GM15510 (cell line): ENCODE measurements around the gene DYNC2LI1.

Source experiments
- POLR2A ChIP-seq: IDR thresholded peaks from 3 replicates; pipeline ENCODE4 v1.6.1; 2011; ENCODE audit warnings: borderline replicate concordance; ENCODE audit not compliant: insufficient read length; ENCODE audit errors: extremely low read depth

The DYNC2LI1 gene

DNA sequence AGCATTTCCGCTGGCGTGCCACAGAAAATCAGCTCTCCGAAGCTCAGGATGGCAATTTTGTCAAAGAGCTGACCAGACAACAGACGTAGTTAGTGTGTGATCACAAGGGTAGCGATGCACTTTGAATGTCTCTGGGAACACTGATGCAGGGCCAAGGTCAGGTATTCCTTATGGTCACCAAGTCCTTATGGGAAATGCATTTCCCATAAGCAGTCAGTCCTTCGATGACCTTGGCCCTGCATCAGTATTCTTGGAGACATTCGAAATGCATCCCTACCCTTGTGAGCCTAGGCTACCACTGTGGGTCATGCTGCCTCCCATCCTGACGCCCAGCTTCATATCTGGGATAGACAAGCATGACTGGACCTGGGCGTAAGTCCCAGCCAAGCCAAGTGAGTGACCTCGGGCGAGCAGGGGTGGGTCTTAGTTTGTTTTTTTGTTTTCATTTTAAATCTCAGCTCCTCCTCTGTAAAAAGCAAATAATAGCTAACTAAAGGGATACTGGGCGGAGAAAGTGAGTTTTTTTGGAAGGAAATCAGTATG lies 51.2 kb downstream of the DYNC2LI1 start:
- no peak for TF ChIP-seq POLR2A

GRCh38 chr2:43825841-43826240 lies 52.0 kb downstream of the DYNC2LI1 start:
- no peak for TF ChIP-seq POLR2A

DNA sequence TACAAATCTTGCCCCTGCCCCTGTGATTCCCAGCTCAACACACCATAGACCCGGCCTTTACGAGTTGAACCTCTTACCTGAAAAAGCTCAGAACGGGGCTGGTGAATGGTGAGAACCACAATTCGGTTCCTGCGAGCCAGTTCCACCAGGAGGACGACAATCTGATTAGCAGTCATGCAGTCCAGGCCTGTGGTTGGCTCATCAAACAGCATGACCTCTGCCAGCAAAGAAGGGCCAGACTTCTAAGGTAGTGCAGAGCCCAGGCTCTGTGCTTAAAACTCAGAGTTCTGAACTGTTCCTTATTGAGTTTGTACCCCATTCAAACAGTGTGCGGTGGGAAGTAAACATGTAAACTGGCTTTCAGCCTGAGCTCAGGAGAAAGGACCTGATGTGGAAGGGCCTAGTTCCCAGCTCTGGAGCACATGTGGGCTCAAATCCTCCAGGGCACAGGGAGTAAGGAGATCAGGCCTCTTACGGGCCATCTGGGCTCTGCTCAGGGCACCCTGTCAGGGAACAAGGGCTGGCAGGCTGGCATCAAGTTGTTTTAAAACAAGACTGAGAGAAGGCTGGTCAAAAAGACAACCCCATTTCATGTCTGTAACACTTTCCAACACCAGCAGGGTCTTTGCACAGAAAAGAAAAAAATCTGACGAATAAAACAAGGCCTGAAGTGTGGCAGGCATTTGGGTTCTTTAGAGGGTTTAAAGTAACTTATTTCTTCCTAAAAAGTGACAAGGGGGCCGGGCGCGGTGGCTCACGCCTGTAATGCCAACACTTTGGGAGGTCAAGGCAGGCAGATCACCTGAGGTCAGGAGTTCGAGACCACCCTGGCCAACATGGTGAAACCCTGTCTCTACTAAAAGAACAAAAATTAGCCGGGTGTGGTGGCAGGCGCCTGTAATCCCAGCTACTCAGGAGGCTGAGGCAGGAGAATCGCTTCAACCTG lies 52.7 kb downstream of the DYNC2LI1 start:
- no peak for TF ChIP-seq POLR2A

DNA sequence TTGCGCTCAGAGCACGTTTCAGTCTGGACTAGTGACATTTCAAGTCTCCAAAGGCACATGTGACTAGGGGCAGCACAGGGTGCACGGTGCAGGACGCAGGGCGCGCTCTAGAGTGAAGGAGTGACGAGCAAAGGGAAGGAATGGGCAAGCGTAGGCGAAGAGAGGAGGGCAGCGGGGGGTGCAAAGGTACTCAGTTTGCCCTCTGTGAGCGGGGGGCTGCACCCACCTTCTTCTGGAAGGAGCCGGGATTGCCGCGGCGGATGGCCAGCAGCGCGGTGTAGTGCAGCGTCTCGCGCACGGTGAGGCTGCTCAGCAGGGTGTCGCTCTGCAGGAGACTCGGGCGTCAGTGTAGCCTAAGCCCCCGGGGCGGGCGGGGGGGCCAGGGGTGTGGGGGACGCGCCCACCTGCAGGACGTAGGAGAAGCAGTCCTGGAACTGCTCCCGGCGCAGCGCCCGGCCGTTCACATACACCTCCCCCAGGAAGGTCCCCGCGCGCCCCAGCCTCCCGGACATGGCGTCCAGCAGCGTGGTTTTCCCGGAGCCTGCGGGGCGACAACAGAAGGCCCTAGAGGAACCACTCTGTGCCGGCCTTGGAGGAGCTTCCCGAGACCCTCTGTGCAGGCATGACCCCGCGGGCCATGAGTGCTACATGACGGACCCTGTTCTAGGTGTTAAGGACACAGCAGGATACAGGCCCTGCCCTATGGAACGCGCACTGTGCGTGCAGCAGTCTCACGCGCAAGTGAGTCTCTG lies 57.9 kb downstream of the DYNC2LI1 start:
- TF ChIP-seq POLR2A = no peak

GRCh38 chr2:43832457-43832856 lies 58.6 kb downstream of the DYNC2LI1 start:
- no peak for TF ChIP-seq POLR2A

DNA sequence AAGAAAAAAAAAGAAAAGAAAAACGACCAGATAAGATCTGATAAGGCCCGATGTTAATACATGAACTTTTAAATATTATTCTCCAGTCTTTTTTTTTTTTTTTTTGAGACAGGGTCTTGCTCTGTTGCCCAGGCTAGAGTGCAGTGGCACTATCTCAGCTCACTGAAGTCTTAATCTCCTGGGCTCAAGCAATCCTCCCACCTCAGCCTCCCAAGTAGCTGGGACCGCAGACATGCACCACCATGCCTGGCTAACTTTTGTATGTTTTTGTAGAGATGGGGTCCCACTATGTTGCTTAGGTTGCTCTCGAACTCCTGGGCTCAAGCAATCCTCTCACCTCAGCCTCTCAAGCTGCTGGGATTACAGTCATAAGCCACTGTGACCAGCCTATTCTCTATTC lies 63.2 kb downstream of the DYNC2LI1 start:
- no peak for TF ChIP-seq POLR2A

GRCh38 chr2:43837831-43838559 lies 64.2 kb downstream of the DYNC2LI1 start:
- no peak for TF ChIP-seq POLR2A

DNA sequence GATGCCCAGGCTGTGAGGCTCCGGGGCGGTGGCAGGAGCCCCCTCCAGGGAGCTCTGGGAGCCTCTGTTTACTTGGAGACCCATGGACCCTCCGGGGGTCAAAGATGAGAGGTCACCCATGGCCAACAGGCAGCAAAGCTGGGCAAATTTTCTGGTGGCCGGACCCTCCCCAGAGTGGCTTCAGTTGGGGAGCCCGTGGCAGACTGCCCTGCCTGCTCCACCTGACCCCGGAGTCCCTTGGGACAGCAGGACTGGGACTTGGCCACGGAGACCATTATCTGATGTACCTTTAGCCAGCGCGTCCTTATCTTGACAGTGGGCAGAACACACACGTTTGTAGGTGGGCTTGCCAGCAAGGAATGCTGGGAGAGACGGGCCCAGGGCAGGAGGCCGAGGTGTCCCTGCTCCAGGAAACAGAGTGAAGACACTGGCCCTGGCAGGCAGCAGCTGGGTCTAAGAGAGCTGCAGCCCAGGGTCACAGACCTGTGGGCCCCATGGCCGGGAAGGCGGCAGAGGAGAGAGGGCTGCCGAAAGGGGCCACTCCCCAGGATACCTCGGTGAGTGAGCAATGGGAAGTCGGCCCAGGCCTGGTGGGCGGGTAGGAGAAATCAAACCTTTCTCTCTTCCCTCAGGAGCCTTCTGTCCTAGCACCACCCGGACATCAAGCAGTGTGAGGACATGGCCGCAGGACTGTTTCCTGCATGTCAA lies 64.9 kb downstream of the DYNC2LI1 start, which contains the start of the genes ABCG5 and ABCG8:
Gene ABCG5, minus strand, starts transcription at position 280 of the 708 bp plus-strand sequence. Its CDS starts 160 bp downstream, at position 120.
Gene ABCG8, plus strand, starts transcription at position 412 of the 708 bp plus-strand sequence. Its CDS starts 83 bp downstream, at position 495.
- TF ChIP-seq POLR2A = no peak

- no peak for TF ChIP-seq POLR2A
Observed at GRCh38 chr2:43839776-43840564, 66.1 kb downstream of the DYNC2LI1 start.

- no peak for TF ChIP-seq POLR2A
Observed at GRCh38 chr2:43840965-43841364, 67.1 kb downstream of the DYNC2LI1 start.

GRCh38 chr2:43841949-43842865 lies 68.4 kb downstream of the DYNC2LI1 start:
- no peak for TF ChIP-seq POLR2A

- no peak for TF ChIP-seq POLR2A
Observed at GRCh38 chr2:43842866-43843226, 69.0 kb downstream of the DYNC2LI1 start.
